GM12878 (cell line): Measurements from ENCODE around the gene MROH7. TPM values are rescaled to one million over a fixed set of nuclear protein-coding genes. Genes with fewer than 3 reads are reported as not detected.

Experiments used
- ATAC-seq: fragments of 200-7000 bp; cut with Tn5 transposase; 3 replicates; pipeline ENCODE4 v1.9.1; 2020; ENCODE audit warnings: mild to moderate bottlenecking, moderate library complexity
- BruUV-seq: library from RNA; stranded (reverse); fragments of 400-500 nt; replicated peaks from 2 replicates; lab custom pipeline; 2021; lab: Mats Ljungman, UMichigan
- CTCF ChIA-PET: fragments of 300-600 bp; sonication (Branson Sonifier 250); formaldehyde crosslinking; extraction: SDS; loops from one replicate; lab custom pipeline; 2021; ENCODE audit warnings: inconsistent platforms; lab: Yijun Ruan, JAX
- POLR2A ChIA-PET: fragments of 350-600 bp; formaldehyde crosslinking; extraction: SDS; loops from one replicate; lab custom pipeline; 2021; ENCODE audit warnings: inconsistent platforms; lab: Charles Lee
- RAD21 ChIA-PET: fragments of 300-600 bp; sonication (Branson Sonifier 250); formaldehyde crosslinking; loops from one replicate; lab custom pipeline; 2023; ENCODE audit warnings: antibody characterized with exemption; ENCODE audit not compliant: unreplicated experiment; lab: Charles Lee
- SMC1A ChIA-PET: fragments of 300-600 bp; sonication (Branson Sonifier 250); formaldehyde crosslinking; loops from one replicate; lab custom pipeline; 2023; ENCODE audit not compliant: unreplicated experiment, uncharacterized antibody; lab: Charles Lee
- DNase-seq: peaks from one replicate; pipeline ENCODE4 v3.0.0-alpha.2; 2011; ENCODE audit warnings: low read depth, low spot score
- FAIRE-seq: peaks from 3 replicates; lab custom pipeline; 2011; peaks lifted over from hg19 to GRCh38; lab: Jason Lieb, UNC
- H2AFZ ChIP-seq: 2 replicates; pipeline ENCODE4 v1.6.0; 2011; ENCODE audit warnings: low read depth, low read length, control low read depth; ENCODE audit not compliant: control insufficient read depth
- H3K27ac ChIP-seq: 2 replicates; pipeline ENCODE4 v1.5.1; 2011; ENCODE audit warnings: control low read depth; ENCODE audit not compliant: control insufficient read depth, insufficient read depth
- H3K27me3 ChIP-seq, 2 experiments: replicated peaks in 1 of 2; 2 replicates each; pipeline versions ENCODE4 v1.6.0 to v1.6.1; 2011; ENCODE audit warnings: low read length in 1 of 2; ENCODE audit not compliant: control insufficient read depth in 2 of 2, insufficient read depth in 2 of 2
- H3K36me3 ChIP-seq, 2 experiments: 2 replicates each; pipeline ENCODE4 v1.5.1; 2011; ENCODE audit warnings: low read length in 1 of 2; ENCODE audit not compliant: control insufficient read depth in 2 of 2, insufficient read depth in 2 of 2
- H3K4me1 ChIP-seq: 2 replicates; pipeline ENCODE4 v1.6.1; 2011; ENCODE audit warnings: mild to moderate bottlenecking, low read length, moderate library complexity, mixed read lengths; ENCODE audit not compliant: control insufficient read depth, insufficient read depth
- H3K4me2 ChIP-seq: 2 replicates; pipeline ENCODE4 v1.6.0; 2011; ENCODE audit warnings: control low read depth; ENCODE audit not compliant: control insufficient read depth, insufficient read depth
- H3K4me3 ChIP-seq: fragments of 200-600 bp; sonication (generic); 2 replicates; pipeline ENCODE4 v1.5.1; 2016
- H3K79me2 ChIP-seq: 2 replicates; pipeline ENCODE4 v1.6.0; 2011; ENCODE audit warnings: low read length; ENCODE audit not compliant: control insufficient read depth, insufficient read depth
- H3K9ac ChIP-seq: 2 replicates; pipeline ENCODE4 v1.8.0; 2011; ENCODE audit warnings: low read length, control low read depth, mixed read lengths; ENCODE audit not compliant: control insufficient read depth, insufficient read depth
- H3K9me3 ChIP-seq: replicated peaks from 3 replicates; pipeline ENCODE4 v1.5.1; 2011; ENCODE audit warnings: mild to moderate bottlenecking, low read length; ENCODE audit not compliant: control insufficient read depth, insufficient read depth
- H4K20me1 ChIP-seq: 2 replicates; pipeline ENCODE4 v1.6.0; 2011; ENCODE audit not compliant: control insufficient read depth, insufficient read depth
- BACH1 ChIP-seq: fragments of 450-650 bp; IDR thresholded peaks from 2 replicates; pipeline ENCODE4 v1.6.1; 2017; ENCODE audit warnings: mild to moderate bottlenecking, borderline replicate concordance
- BCLAF1 ChIP-seq: fragments of 450-650 bp; IDR thresholded peaks from 2 replicates; pipeline ENCODE4 v1.6.1; 2017; ENCODE audit warnings: antibody characterized with exemption, mild to moderate bottlenecking, moderate library complexity
- CEBPZ ChIP-seq: fragments of 150-350 bp; IDR thresholded peaks from 2 replicates; pipeline ENCODE4 v1.6.1; 2016; ENCODE audit warnings: low read depth, low read length
- E4F1 ChIP-seq: fragments of 450-650 bp; IDR thresholded peaks from 2 replicates; pipeline ENCODE4 v1.6.1; 2018; ENCODE audit warnings: borderline replicate concordance, mild to moderate bottlenecking; ENCODE audit not compliant: partially characterized antibody
- HDAC2 ChIP-seq: fragments of 200-600 bp; sonication (generic); IDR thresholded peaks from 2 replicates; pipeline ENCODE4 v1.6.1; 2017
- IRF3 ChIP-seq: fragments of 450-650 bp; IDR thresholded peaks from 2 replicates; pipeline ENCODE4 v1.6.1; 2014; ENCODE audit warnings: mild to moderate bottlenecking
- MTA2 ChIP-seq: fragments of 450-650 bp; IDR thresholded peaks from 2 replicates; pipeline ENCODE4 v1.6.1; 2016; ENCODE audit warnings: low read depth, mild to moderate bottlenecking, moderate library complexity
- RELB ChIP-seq: fragments of 450-650 bp; IDR thresholded peaks from 2 replicates; pipeline ENCODE4 v1.6.1; 2017; ENCODE audit warnings: low read depth, mild to moderate bottlenecking, moderate library complexity
- ZNF24 ChIP-seq: fragments of 450-650 bp; IDR thresholded peaks from 2 replicates; pipeline ENCODE4 v1.6.1; 2017; ENCODE audit warnings: antibody characterized with exemption, mild to moderate bottlenecking
- WGBS: methylation state at CpG from one replicate; pipeline ENCODE4 v1.1.6; 2016; ENCODE audit warnings: low lambda C conversion rate; ENCODE audit not compliant: insufficient replicate concordance, insufficient coverage; ENCODE audit errors: missing lambda C conversion rate; 5-methylcytosine and 5-hydroxymethylcytosine counted together
- in situ Hi-C: fragments of 300-500 bp; cut with MboI; formaldehyde crosslinking; loops from 9 replicates; pipeline ENCODE4 v1.14.3; 2018; ENCODE audit warnings: mixed read lengths
- intact Hi-C: fragments of 100-400 bp; cut with micrococcal nuclease; formaldehyde crosslinking; loops from one replicate; pipeline ENCODE4 v1.14.2; 2022; ENCODE audit not compliant: unreplicated experiment
- polyA plus RNA-seq, 11 experiments: library from polyadenylated mRNA; depleted of rRNA in 4 of 11; unstranded in 6 of 11; stranded (reverse) in 5 of 11; fragments of >200 nt; fragmentation: Nextera tagmentation in 4 of 11; fragmentation: Illumina TruSeq in 1 of 11; extraction: Ambion mirVana in 4 of 11; extraction: Trizol in 1 of 11; gene quantifications; 1 replicate in 1 of 11; 2 replicates in 10 of 11; pipeline versions ENCODE4 v1.2.1 to v1.2.3, GENCODE V29; 2011 to 2016; ENCODE audit warnings: inconsistent platforms in 2 of 11, missing spikeins in 2 of 11, low read depth in 1 of 11
- total RNA-seq, 4 experiments: library from RNA; depleted of rRNA in 3 of 4; stranded (reverse); fragments of >200 nt in 3 of 4; fragmentation: Illumina TruSeq in 1 of 4; extraction: Trizol in 1 of 4; gene quantifications; 2 replicates each; pipeline versions ENCODE4 v1.2.1 to v1.2.3, GENCODE V29; 2013 to 2021

Gene MROH7
- total and polyA plus RNA-seq, 10 of the 15 experiments (the other 5 are each of a cell fraction or from before 2014, with no cell fraction given) = 0.11 TPM; not detected in 9

- TF ChIP-seq IRF3 (no peak), MTA2 (no peak), CEBPZ (no peak)
Measured at GRCh38 chr1:54699936-54700525, 58.4 kb downstream of the MROH7 start (continued).

- ATAC-seq = no peak
- H3K36me3 ChIP-seq = no peaks in the 10 kb centered on the region
- POLR2A ChIA-PET = no interaction called here
- RAD21 ChIA-PET = no interaction called here
- H3K9ac ChIP-seq = no peak overlapping the region
- intact Hi-C loops = no loop called here
- in situ Hi-C loops = no loop called here
- H3K4me3 ChIP-seq = no peak overlapping the region
- no TSS peak for BruUV-seq
- no peaks in the 10 kb centered on the region for H4K20me1 ChIP-seq
- H3K27me3 ChIP-seq = peaks cover 0 to 3% of the 10 kb centered on the region in 2 experiments; a peak in 3 of 4 replicates
- no peak overlapping the region for H3K27ac ChIP-seq
- no peak overlapping the region for H3K4me2 ChIP-seq
- no peak for DNase-seq
- no peak for FAIRE-seq
- SMC1A ChIA-PET = no interaction called here
- CTCF ChIA-PET = interaction anchor here (1.1 kb wide), 1 partner anchor 100 kb away, joined by 4 read pairs; the partner anchor contains the start of gene TTC22
- H2AFZ ChIP-seq = no peak overlapping the region
- no peaks in the 10 kb centered on the region for H3K4me1 ChIP-seq
- no peaks in the 10 kb centered on the region for H3K9me3 ChIP-seq
- WGBS = 46% methylated on average over 9 of the region's 9 CpGs
- H3K79me2 ChIP-seq = no peaks in the 10 kb centered on the region
- TF ChIP-seq RELB (no peak), HDAC2 (no peak), BACH1 (no peak), E4F1 (no peak), BCLAF1 (no peak), ZNF24 (no peak)
Measured at GRCh38 chr1:54701066-54701465, 59.5 kb downstream of the MROH7 start.
